GDM1 (cell line): Measurements from ENCODE around the gene CFB.

Experiments used
- DNase-seq: peaks from one replicate; lab custom pipeline; 2025; lab: John Stamatoyannopoulos, UW

CFB gene

GRCh38 chr6:31948753-31949413 is 3.0 kb downstream of the CFB start:
- no peak for DNase-seq

GRCh38 chr6:31949926-31950548 is 4.1 kb downstream of the CFB start:
- no peak for DNase-seq

- no peak for DNase-seq
Measured at GRCh38 chr6:31952140-31952805, 6.4 kb downstream of the CFB start.

- no peak for DNase-seq
Measured at GRCh38 chr6:31952890-31953289, 7.0 kb downstream of the CFB start.

GRCh38 chr6:31954511-31954910 is 8.6 kb downstream of the CFB start:
- no peak for DNase-seq

- DNase-seq: no peak
Measured at GRCh38 chr6:31956796-31957195, 10.9 kb downstream of the CFB start.

- no peak for DNase-seq
Measured at GRCh38 chr6:31958412-31958740, 12.5 kb downstream of the CFB start.

GRCh38 chr6:31958741-31959739 is 13.1 kb downstream of the CFB start, which contains the start of the genes NELFE and SKIC2:
Gene NELFE (minus strand): TSS chr6:31958971. CDS start chr6:31958446, 525 bp downstream.
Gene SKIC2 (plus strand): TSS chr6:31959175. CDS start chr6:31959193, 18 bp downstream.
- DNase-seq: peak; percentile 97

GRCh38 chr6:31961616-31962015 is 15.7 kb downstream of the CFB start:
- DNase-seq: no peak

- DNase-seq: no peak
Measured at GRCh38 chr6:31963921-31964320, 18.0 kb downstream of the CFB start.

- DNase-seq: no peak
Measured at GRCh38 chr6:31965700-31966099, 19.8 kb downstream of the CFB start.

GRCh38 chr6:31966506-31966905 is 20.6 kb downstream of the CFB start:
- DNase-seq: no peak

- DNase-seq: no peak
Measured at GRCh38 chr6:31966997-31967925, 21.4 kb downstream of the CFB start.

GRCh38 chr6:31967926-31968320 is 22.0 kb downstream of the CFB start:
- DNase-seq: no peak

- DNase-seq: no peak
Measured at GRCh38 chr6:31968326-31968725, 22.4 kb downstream of the CFB start.

GRCh38 chr6:31968791-31969711 is 23.2 kb downstream of the CFB start:
- no peak for DNase-seq

- no peak for DNase-seq
Measured at GRCh38 chr6:31969712-31970603, 24.1 kb downstream of the CFB start.

- no peak for DNase-seq
Measured at GRCh38 chr6:31970604-31971271, 24.8 kb downstream of the CFB start.
